ENCODE results near the gene KCTD17. TPM values are rescaled to one million over a fixed set of nuclear protein-coding genes. Genes with fewer than 3 reads are reported as not detected.

KCTD17 gene
- total and polyA plus RNA-seq, 2 of the 4 experiments (the other 2 are of a cell fraction) = 28.3 to 37.3 TPM

GRCh38 chr22:37021710-37022482 lies 29.6 kb upstream of the KCTD17 start:
- Histone ChIP-seq H3K56ac (ENCODE audit: extremely low read depth, insufficient read depth, low read length) (no peak overlapping the region), H2AK5ac (ENCODE audit: low read depth, low read length) (no peak overlapping the region), H2AFZ (replicated peaks; ENCODE audit: low read length, poor library complexity) (peak overlapping the region; percentile 23), H3K4me2 (ENCODE audit: low read depth, low read length) (no peak overlapping the region), H2BK120ac (ENCODE audit: low read depth, low read length) (no peak overlapping the region), H2BK20ac (ENCODE audit: low read depth, low read length) (no peak overlapping the region), H2AK9ac (replicated peaks; ENCODE audit: low read depth, low read length, poor library complexity) (peak overlapping the region; percentile 62), H4K8ac (ENCODE audit: low read depth in 2 of 2, low read length in 2 of 2) (no peak overlapping the region), H3K9ac (ENCODE audit: low read depth, low read length) (no peak overlapping the region), H3K4me1 (ENCODE audit: control insufficient read depth, insufficient read depth, low read length) (peaks cover 7% of the 10 kb centered on the region), H2BK5ac (ENCODE audit: low read depth, low read length, poor library complexity, severe bottlenecking) (no peak overlapping the region), H4K91ac (ENCODE audit: insufficient read depth, low read depth, low read length) (no peak overlapping the region), H3K23ac (ENCODE audit: low read depth, low read length) (no peak overlapping the region), H4K20me1 (ENCODE audit: insufficient read depth, low read length) (peaks cover 24% of the 10 kb centered on the region), H3K79me1 (ENCODE audit: low read depth in 1 of 2, low read length in 2 of 2) (peaks cover 15 to 70% of the 10 kb centered on the region in 2 experiments), H3K14ac (replicated peaks; ENCODE audit: low read depth, low read length) (no peak overlapping the region), H2BK15ac (ENCODE audit: low read depth, low read length) (no peak overlapping the region), H3K4me3 (ENCODE audit: insufficient read depth, low read depth, low read length) (no peak overlapping the region), H3K27me3 (ENCODE audit: control insufficient read depth, insufficient read depth, low read length) (no peaks in the 10 kb centered on the region), H3K18ac (ENCODE audit: low read depth, low read length) (no peak overlapping the region), H3K27ac (ENCODE audit: insufficient read depth, low read length) (no peak overlapping the region), H3K36me3 (ENCODE audit: control insufficient read depth, insufficient read depth, low read length) (peaks cover 27% of the 10 kb centered on the region), H4K5ac (ENCODE audit: low read depth, low read length) (no peak overlapping the region), H3K9me1 (ENCODE audit: insufficient read depth, low read length) (peaks cover 15% of the 10 kb centered on the region; the same call in 1 of the 2 replicates), H3K9me3 (ENCODE audit: control insufficient read depth, insufficient read depth, low read length) (no peaks in the 10 kb centered on the region), H3K4ac (ENCODE audit: low read depth, low read length) (no peak overlapping the region)
- DNase-seq (peak; percentile 34), ATAC-seq (ENCODE audit: low read depth) (no peak)
- TF ChIP-seq NFE2L2 (IDR thresholded peaks at IDR 0.05; ENCODE audit: low read depth, low read length) (no peak), CTCF (conservative IDR thresholded peaks at IDR 0.05; ENCODE audit: low read depth, low read length) (peak; percentile 62), CHD1 (IDR thresholded peaks at IDR 0.05; ENCODE audit: low read depth, low read length) (no peak)
- ChIA-PET CTCF (interaction anchor here (0.6 to 1.5 kb wide), 3 partner anchors 16 to 1928 kb away, joined by 3 read pairs; no protein-coding TSS in a partner anchor), POLR2A (ENCODE audit: unreplicated experiment) (no interaction called here)
- no TSS peak for BruUV-seq (replicated peaks)
- intact Hi-C loops (cut with micrococcal nuclease) = loop anchor here (5.0 kb wide), 1 partner anchor 240 kb away; no protein-coding TSS in a partner anchor
- dilution Hi-C loops (cut with HindIII; ENCODE audit: low sequenced_read_pairs, unreplicated experiment) = no loop called here
- in situ Hi-C loops (cut with MboI; ENCODE audit: low sequenced_read_pairs) = no loop called here
- no CpG with 5 or more reads among the region's 13 CpGs for WGBS, 2 experiments (ENCODE audit: extremely low coverage in 2 of 2, insufficient read length in 1 of 2)

Data from IMR-90 (cell line).